Endothelial cell of umbilical vein (primary cell): Measurements from ENCODE around the gene C1QTNF9B. TPM values are rescaled to one million over a fixed set of nuclear protein-coding genes. Genes with fewer than 3 reads are reported as not detected.

Experiments used
- BruUV-seq: library from RNA; stranded (reverse); fragments of 400-500 nt; replicated peaks from 2 replicates; lab custom pipeline; 2021; lab: Mats Ljungman, UMichigan
- CTCF ChIA-PET: fragments of 300-600, 350-600 bp; sonication (Branson Sonifier 250); formaldehyde crosslinking; loops from one replicate; lab custom pipeline; 2021; ENCODE audit warnings: antibody characterized with exemption, inconsistent platforms; lab: Charles Lee
- POLR2A ChIA-PET: fragments of 300-600, 350-600 bp; sonication (Branson Sonifier 250); formaldehyde crosslinking; loops from one replicate; lab custom pipeline; 2021; ENCODE audit warnings: antibody characterized with exemption, inconsistent platforms; lab: Charles Lee
- DNase-seq: peaks from one replicate; pipeline ENCODE4 v3.0.0-alpha.2; 2011; ENCODE audit warnings: low read depth, low spot score
- FAIRE-seq: peaks from 2 replicates; lab custom pipeline; 2011; peaks lifted over from hg19 to GRCh38; lab: Jason Lieb, UNC
- H2AFZ ChIP-seq: 2 replicates; pipeline ENCODE4 v1.6.0; 2012; ENCODE audit warnings: low read depth, low read length, control low read depth, inconsistent platforms
- H3K27ac ChIP-seq: 2 replicates; pipeline ENCODE4 v1.5.1; 2011; ENCODE audit warnings: low read depth, mild to moderate bottlenecking, control low read depth, low read length, moderate library complexity; ENCODE audit not compliant: insufficient read depth
- H3K27me3 ChIP-seq, 2 experiments: 2 replicates each; pipeline versions ENCODE4 v1.6.0 to v1.6.1; 2011; ENCODE audit warnings: low read length in 2 of 2, mixed read lengths in 1 of 2; ENCODE audit not compliant: control insufficient read depth in 2 of 2, insufficient read depth in 2 of 2
- H3K36me3 ChIP-seq, 2 experiments: 2 replicates in 1 of 2; 3 replicates in 1 of 2; pipeline ENCODE4 v1.5.1; 2011; ENCODE audit warnings: low read length in 2 of 2, mild to moderate bottlenecking in 1 of 2, moderate library complexity in 1 of 2; ENCODE audit not compliant: control insufficient read depth in 2 of 2, insufficient read depth in 2 of 2; ENCODE audit errors: extremely low read depth in 1 of 2
- H3K4me1 ChIP-seq: 3 replicates; pipeline ENCODE4 v1.5.1; 2011; ENCODE audit warnings: mild to moderate bottlenecking, low read length; ENCODE audit not compliant: control insufficient read depth, insufficient read depth; ENCODE audit errors: extremely low read depth
- H3K4me2 ChIP-seq: 2 replicates; pipeline ENCODE4 v1.6.1; 2011; ENCODE audit warnings: low read length, control low read depth, mixed read lengths; ENCODE audit not compliant: insufficient read depth
- H3K4me3 ChIP-seq, 3 experiments: fragments of 200-600 bp in 1 of 3; sonication (generic), shearing (Covaris generic) in 1 of 3; replicated peaks in 1 of 3; 2 replicates each; pipeline ENCODE4 v1.5.1; 2011 to 2016; ENCODE audit warnings: control low read depth in 3 of 3, low read length in 3 of 3, mild to moderate bottlenecking in 2 of 3, inconsistent platforms in 1 of 3, low read depth in 1 of 3, moderate library complexity in 1 of 3; ENCODE audit not compliant: insufficient read depth in 1 of 3
- H3K79me2 ChIP-seq: 2 replicates; pipeline ENCODE4 v1.6.0; 2012; ENCODE audit warnings: low read length, inconsistent platforms; ENCODE audit not compliant: control insufficient read depth, insufficient read depth
- H3K9ac ChIP-seq: replicated peaks from 2 replicates; pipeline ENCODE3; 2011; ENCODE audit warnings: low read length, control low read depth; ENCODE audit not compliant: insufficient read depth; ENCODE audit errors: extremely low read depth
- H3K9me1 ChIP-seq: replicated peaks from 3 replicates; pipeline ENCODE4 v1.6.0; 2011; ENCODE audit warnings: mild to moderate bottlenecking, low read length; ENCODE audit not compliant: control insufficient read depth, insufficient read depth; ENCODE audit errors: extremely low read depth
- H3K9me3 ChIP-seq: replicated peaks from 2 replicates; pipeline ENCODE4 v1.5.1; 2012; ENCODE audit warnings: low read length, inconsistent platforms; ENCODE audit not compliant: control insufficient read depth, insufficient read depth
- H4K20me1 ChIP-seq: replicated peaks from 2 replicates; pipeline ENCODE3; 2011; ENCODE audit warnings: mild to moderate bottlenecking, low read length; ENCODE audit not compliant: control insufficient read depth, insufficient read depth; ENCODE audit errors: extremely low read depth
- CTCF ChIP-seq, 2 donors: IDR thresholded peaks; 1 replicate in 1 of 2; 2 replicates in 1 of 2; pipeline ENCODE4 v1.5.1; 2011; ENCODE audit warnings: low read length in 2 of 2, mild to moderate bottlenecking in 2 of 2, moderate library complexity in 2 of 2, control low read depth in 1 of 2, inconsistent platforms in 1 of 2, low read depth in 1 of 2; ENCODE audit not compliant: insufficient read depth in 1 of 2; ENCODE audit errors: extremely low read depth in 1 of 2
- EZH2 ChIP-seq: IDR thresholded peaks from 2 replicates; pipeline ENCODE4 v1.6.1; 2012; ENCODE audit warnings: borderline replicate concordance, low read depth, mild to moderate bottlenecking, moderate library complexity, low read length, inconsistent platforms; ENCODE audit not compliant: severe bottlenecking
- FOS ChIP-seq: IDR thresholded peaks from 2 replicates; pipeline ENCODE4 v1.6.1; 2011; ENCODE audit warnings: mild to moderate bottlenecking, low read length, moderate library complexity, borderline replicate concordance; ENCODE audit not compliant: insufficient read depth
- GATA2 ChIP-seq: IDR thresholded peaks from 2 replicates; pipeline ENCODE4 v1.7.0; 2011; ENCODE audit warnings: low read depth, mild to moderate bottlenecking, moderate library complexity, mixed read lengths, low read length; ENCODE audit not compliant: insufficient read length, insufficient read depth
- JUN ChIP-seq: IDR thresholded peaks from 2 replicates; pipeline ENCODE4 v1.6.1; 2011; ENCODE audit warnings: borderline replicate concordance, low read depth; ENCODE audit not compliant: insufficient read length, insufficient read depth
- MAX ChIP-seq: IDR thresholded peaks from 2 replicates; pipeline ENCODE4 v1.6.1; 2011; ENCODE audit not compliant: insufficient read depth, insufficient read length
- MYC ChIP-seq: IDR thresholded peaks from one replicate; pipeline ENCODE4 v1.6.1; 2011; ENCODE audit warnings: mild to moderate bottlenecking, low read depth, low read length
- POLR2A ChIP-seq: IDR thresholded peaks from 2 replicates; pipeline ENCODE4 v1.6.1; 2012; ENCODE audit warnings: low read depth, mild to moderate bottlenecking, control low read depth, low read length
- POLR2AphosphoS5 ChIP-seq: IDR thresholded peaks from 2 replicates; pipeline ENCODE4 v1.6.1; 2012; ENCODE audit warnings: low read depth, mild to moderate bottlenecking, control low read depth, low read length, moderate library complexity; ENCODE audit not compliant: insufficient read depth
- dilution Hi-C: fragments of 300-500 bp; cut with MboI; formaldehyde crosslinking; loops from one replicate; pipeline ENCODE4 v1.15.0; 2019; ENCODE audit warnings: low sequenced_read_pairs; ENCODE audit not compliant: extremely low pct_ligation_motif_present
- intact Hi-C: fragments of 100-400 bp; cut with micrococcal nuclease; formaldehyde crosslinking; loops from one replicate; pipeline ENCODE4 v1.10.0; 2022
- polyA plus RNA-seq, 4 experiments: library from polyadenylated mRNA; depleted of rRNA in 3 of 4; stranded (reverse) in 3 of 4; unstranded in 1 of 4; fragments of >200 nt; gene quantifications; 2 replicates each; pipeline versions ENCODE4 v1.2.1 to v1.2.3, GENCODE V29; 2011 to 2012; ENCODE audit warnings: missing spikeins in 1 of 4
- total RNA-seq: library from RNA; stranded (reverse); gene quantifications from 2 replicates; pipeline ENCODE4 v1.2.3, GENCODE V29; 2021

Gene C1QTNF9B
- total and polyA plus RNA-seq, 2 donors (not counting 3 experiments of a cell fraction or from before 2014, with no cell fraction given), result 0.06 TPM; not detected in 1

- H3K9me1 ChIP-seq, result no peaks in the 10 kb centered on the region
- no peak overlapping the region for H3K27ac ChIP-seq
- intact Hi-C loops, result no loop called here
- H3K9me3 ChIP-seq, result no peaks in the 10 kb centered on the region
- ChIA-PET POLR2A (no interaction called here), CTCF (no interaction called here)
- no peaks in the 10 kb centered on the region for H3K36me3 ChIP-seq
- dilution Hi-C loops, result no loop called here
- TF ChIP-seq FOS, result no peak
- TF ChIP-seq CTCF (IDR thresholded peaks at IDR 0.05; ENCODE audit: extremely low read depth in 1 of 2, insufficient read depth in 1 of 2, low read depth in 1 of 2, low read length in 2 of 2), result no peak
- TF ChIP-seq EZH2, result no peak
- TF ChIP-seq MAX, result no peak
- no peak for TF ChIP-seq MYC
- no peak for TF ChIP-seq POLR2A
- no peak for TF ChIP-seq JUN
- TF ChIP-seq GATA2, result no peak
- no peak for TF ChIP-seq POLR2AphosphoS5
- no peak overlapping the region for H2AFZ ChIP-seq
- DNase-seq (no peak), FAIRE-seq (peak; percentile 12)
- no peaks in the 10 kb centered on the region for H3K79me2 ChIP-seq
- no TSS peak for BruUV-seq
- no peaks in the 10 kb centered on the region for H3K27me3 ChIP-seq
- H3K4me2 ChIP-seq, result no peak overlapping the region
- H3K4me1 ChIP-seq, result peaks cover 20% of the 10 kb centered on the region
- no peaks in the 10 kb centered on the region for H4K20me1 ChIP-seq
- no peak overlapping the region for H3K9ac ChIP-seq
- no peak overlapping the region for H3K4me3 ChIP-seq
Measured at GRCh38 chr13:23865026-23865425, 32.3 kb downstream of the C1QTNF9B start.
